ENCODE results near the gene NACA2.
A peak's percentile ranks its signal among the peaks of the same experiment; 100 is the strongest.
"Not testable (repeated sequence)": the region's sequence is repeated elsewhere in the genome, so short reads cannot be mapped to it uniquely, and the experiment has no call there.

The NACA2 gene

GRCh38 chr17:61575983-61576382, 15.0 kb downstream of the NACA2 start:
- no peak for DNase-seq (ENCODE audit: low read depth)

- DNase-seq (ENCODE audit: low read depth), result no peak
Observed at GRCh38 chr17:61575352-61575975, 15.6 kb downstream of the NACA2 start.

- peak; percentile 32 for DNase-seq (ENCODE audit: low read depth)
Observed at GRCh38 chr17:61574542-61575351, 16.3 kb downstream of the NACA2 start.

GRCh38 chr17:61572547-61572946, 18.5 kb downstream of the NACA2 start:
- not testable (repeated sequence) for DNase-seq (ENCODE audit: low read depth)

- DNase-seq (ENCODE audit: low read depth), result no peak
Observed at GRCh38 chr17:61571624-61572023, 19.4 kb downstream of the NACA2 start.

- DNase-seq (ENCODE audit: low read depth), result no peak
Observed at GRCh38 chr17:61570118-61570517, 20.9 kb downstream of the NACA2 start.

GRCh38 chr17:61569525-61569924, 21.5 kb downstream of the NACA2 start:
- DNase-seq (ENCODE audit: low read depth), result not testable (repeated sequence)

- no peak for DNase-seq (ENCODE audit: low read depth)
Observed at GRCh38 chr17:61568219-61569072, 22.6 kb downstream of the NACA2 start.

- DNase-seq (ENCODE audit: low read depth), result no peak
Observed at GRCh38 chr17:61567045-61567802, 23.8 kb downstream of the NACA2 start.

- not testable (repeated sequence) for DNase-seq (ENCODE audit: low read depth)
Observed at GRCh38 chr17:61566448-61566847, 24.6 kb downstream of the NACA2 start.

GRCh38 chr17:61565850-61566249, 25.2 kb downstream of the NACA2 start:
- not testable (repeated sequence) for DNase-seq (ENCODE audit: low read depth)

GRCh38 chr17:61565213-61565612, 25.8 kb downstream of the NACA2 start:
- DNase-seq (ENCODE audit: low read depth), result no peak

GRCh38 chr17:61562287-61562686, 28.7 kb downstream of the NACA2 start:
- DNase-seq (ENCODE audit: low read depth), result no peak

- no peak for DNase-seq (ENCODE audit: low read depth)
Observed at GRCh38 chr17:61561354-61561753, 29.7 kb downstream of the NACA2 start.

- DNase-seq (ENCODE audit: low read depth), result no peak
Observed at GRCh38 chr17:61560071-61560470, 30.9 kb downstream of the NACA2 start.

GRCh38 chr17:61556224-61557188, 34.5 kb downstream of the NACA2 start:
- no peak for DNase-seq (ENCODE audit: low read depth)

- DNase-seq (ENCODE audit: low read depth), result no peak
Observed at GRCh38 chr17:61555127-61555566, 35.9 kb downstream of the NACA2 start.

GRCh38 chr17:61554209-61554608, 36.8 kb downstream of the NACA2 start:
- no peak for DNase-seq (ENCODE audit: low read depth)

- not testable (repeated sequence) for DNase-seq (ENCODE audit: low read depth)
Observed at GRCh38 chr17:61552560-61552959, 38.5 kb downstream of the NACA2 start.

- DNase-seq (ENCODE audit: low read depth), result peak; percentile 34
Observed at GRCh38 chr17:61551255-61551742, 39.7 kb downstream of the NACA2 start.

All from fibroblast of the conjunctiva (primary cell).